Measurements from ENCODE around the gene ATF1.

GRCh38 chr12:50746431-50746830, 17.5 kb upstream of the ATF1 start:
- TF ChIP-seq CTCF (IDR thresholded peaks at IDR 0.05) (no peak), POLR2A (IDR thresholded peaks at IDR 0.05) (no peak), POLR2AphosphoS5 (IDR thresholded peaks at IDR 0.05) (no peak), EP300 (IDR thresholded peaks at IDR 0.05) (no peak)

Measured in gastroesophageal sphincter (tissue), 3 donors.